Embryonic facial prominence (tissue), 1 donor: ENCODE data around the gene C13orf46.

ENCODE experiments used
- DNase-seq: peaks from one replicate; pipeline ENCODE4 v3.0.0-alpha.2; 2016; ENCODE audit errors: extremely low spot score

The C13orf46 gene

DNA sequence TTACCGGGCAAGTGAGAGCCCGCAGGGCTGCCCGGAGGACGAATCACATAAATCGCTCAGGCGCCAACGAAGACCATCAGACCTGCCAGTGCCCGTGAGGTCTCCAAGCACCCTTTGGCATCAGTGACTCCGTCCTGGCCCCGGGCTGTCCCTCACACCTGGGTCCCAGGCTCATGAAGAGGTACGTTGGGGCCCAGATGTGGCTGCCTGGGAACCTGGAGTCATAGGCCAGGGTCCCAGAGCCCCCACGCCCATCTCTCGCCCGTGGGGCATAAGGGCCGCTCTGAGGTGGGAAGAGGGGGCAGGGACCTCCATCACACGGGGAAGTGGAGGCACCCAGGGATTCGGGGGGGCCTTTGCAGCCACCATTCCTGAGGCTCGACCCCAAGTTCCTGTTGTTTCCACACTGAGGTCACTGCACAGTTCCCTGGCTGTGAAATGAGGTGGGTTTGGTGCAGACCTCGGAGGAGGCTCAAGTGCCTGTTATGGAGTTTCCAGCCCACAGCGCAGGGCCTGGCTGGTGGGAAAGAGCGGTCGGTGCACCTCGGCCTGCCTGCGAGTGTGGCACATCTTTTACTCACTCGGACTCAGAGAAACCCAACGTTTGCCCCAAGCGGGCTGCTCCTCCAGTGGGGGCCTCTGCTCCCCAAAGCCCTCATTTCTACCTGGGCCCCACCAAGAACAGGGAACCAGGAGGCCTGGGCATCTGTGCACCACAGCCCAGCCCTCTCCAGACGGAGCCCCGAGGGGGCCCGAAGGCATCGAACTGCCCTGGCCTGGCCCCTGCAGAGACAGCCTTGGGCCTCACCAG, 35.9 kb upstream of the C13orf46 start:
- DNase-seq, result no peak

DNA sequence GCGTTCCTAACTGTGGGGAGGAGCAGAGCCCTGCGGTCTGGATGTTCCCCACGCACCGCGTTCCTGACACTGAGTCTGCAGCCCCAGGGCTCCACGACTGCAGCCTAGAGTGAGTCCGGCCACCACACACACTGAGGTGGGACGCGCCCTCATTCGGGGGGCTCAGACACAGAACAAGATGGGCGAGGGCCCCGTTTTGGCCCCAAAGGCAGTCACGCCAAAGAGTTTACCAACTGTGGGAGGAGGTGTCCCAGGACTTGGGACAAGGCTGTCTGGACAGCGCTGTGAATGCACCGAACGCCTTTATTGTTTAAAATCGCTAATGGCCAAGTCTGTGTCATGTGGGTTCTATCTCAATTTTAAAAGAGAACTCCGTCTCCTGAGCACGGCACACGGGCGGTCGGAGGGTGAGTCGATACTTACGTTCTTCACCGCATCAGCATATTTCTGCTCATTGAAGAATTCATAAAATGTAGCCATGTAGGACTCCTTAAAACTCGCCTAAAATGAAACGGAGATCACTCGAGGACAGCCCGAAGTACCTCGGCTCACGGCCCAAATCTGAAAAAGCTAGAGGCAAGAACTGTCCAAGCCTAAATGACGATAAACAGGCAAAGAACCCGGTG, 35.2 kb upstream of the C13orf46 start:
- DNase-seq, result no peak

DNA sequence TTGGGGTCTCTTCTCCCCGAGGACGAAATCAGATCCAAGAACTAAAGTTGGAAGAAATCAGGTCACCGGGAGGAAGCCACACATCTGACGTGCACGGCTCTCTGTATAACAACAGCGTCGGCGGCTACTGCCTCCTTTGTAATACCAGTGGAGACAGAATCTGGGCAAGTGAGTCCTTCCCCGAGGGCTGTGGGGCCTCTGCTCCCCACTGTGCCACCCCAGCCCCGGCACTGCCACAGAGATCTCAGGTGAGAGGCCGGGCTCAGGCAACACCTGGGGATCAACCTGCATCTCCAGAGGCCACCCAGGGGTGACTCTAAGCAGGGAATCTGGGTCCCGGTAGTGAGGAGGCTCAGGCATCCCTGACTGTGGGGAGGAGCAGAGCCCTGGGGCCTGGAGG, 33.7 kb upstream of the C13orf46 start:
- DNase-seq, result no peak

DNA sequence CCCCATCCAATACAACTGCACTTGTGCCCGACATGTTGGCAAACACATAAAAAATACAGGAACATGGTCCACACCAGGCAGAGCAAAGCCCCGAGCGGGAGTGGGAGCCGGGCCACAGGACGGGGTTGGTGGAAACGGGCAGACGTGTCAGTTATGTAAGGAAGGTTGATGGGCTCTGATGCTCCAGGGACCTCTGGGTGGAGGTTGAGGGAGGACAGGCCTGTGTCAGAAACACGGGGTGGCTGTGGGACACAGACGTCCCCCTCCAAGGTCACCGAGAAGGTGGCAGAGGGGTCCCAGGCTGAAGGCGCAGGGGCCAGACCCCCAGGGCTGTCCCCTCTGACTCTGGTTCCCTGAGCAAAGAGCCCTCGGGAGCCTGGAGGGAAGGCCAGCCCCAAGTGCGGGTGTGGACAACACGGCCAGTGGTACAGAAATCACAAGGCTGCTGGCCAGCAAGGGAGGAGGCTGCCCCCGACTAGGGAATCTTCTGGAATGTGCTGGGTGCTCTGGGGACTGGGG, 31.4 kb upstream of the C13orf46 start:
- DNase-seq, result no peak

DNA sequence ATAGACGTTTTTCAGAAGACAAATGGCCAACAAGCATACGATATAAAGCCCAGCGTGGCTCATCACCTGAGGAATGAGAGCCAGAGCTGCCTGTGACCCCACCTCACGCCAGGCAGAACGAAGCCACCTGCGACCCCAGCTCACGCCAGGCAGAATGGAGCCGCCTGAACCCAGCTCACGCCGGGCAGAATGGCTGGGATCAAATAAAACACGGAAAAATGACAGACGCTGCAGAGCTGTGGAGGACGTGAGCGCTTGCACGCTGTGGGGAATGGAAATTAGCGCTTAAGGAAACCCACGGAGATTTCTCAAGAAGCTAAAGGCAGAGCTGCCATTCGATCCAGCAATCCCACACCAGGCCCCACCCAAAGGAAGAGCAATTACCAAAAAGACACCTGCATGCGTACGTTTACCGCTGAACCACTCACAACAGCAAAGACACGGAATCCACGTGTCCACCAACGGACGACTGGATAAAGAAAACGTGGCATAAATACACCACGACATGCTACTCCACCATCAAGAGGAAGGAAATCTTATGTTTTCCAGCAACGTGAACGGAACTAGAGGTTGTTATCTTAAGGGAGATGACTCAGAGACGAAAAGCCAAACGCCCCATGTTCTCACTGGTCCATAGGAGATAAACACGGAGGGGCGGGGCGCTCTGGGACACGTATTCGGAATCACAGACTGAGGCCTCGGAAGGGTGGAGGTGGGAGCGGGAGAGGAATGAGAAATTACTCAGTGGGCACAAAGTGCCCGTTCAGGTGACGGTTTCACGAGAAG, 30.7 kb upstream of the C13orf46 start:
- DNase-seq, result no peak

DNA sequence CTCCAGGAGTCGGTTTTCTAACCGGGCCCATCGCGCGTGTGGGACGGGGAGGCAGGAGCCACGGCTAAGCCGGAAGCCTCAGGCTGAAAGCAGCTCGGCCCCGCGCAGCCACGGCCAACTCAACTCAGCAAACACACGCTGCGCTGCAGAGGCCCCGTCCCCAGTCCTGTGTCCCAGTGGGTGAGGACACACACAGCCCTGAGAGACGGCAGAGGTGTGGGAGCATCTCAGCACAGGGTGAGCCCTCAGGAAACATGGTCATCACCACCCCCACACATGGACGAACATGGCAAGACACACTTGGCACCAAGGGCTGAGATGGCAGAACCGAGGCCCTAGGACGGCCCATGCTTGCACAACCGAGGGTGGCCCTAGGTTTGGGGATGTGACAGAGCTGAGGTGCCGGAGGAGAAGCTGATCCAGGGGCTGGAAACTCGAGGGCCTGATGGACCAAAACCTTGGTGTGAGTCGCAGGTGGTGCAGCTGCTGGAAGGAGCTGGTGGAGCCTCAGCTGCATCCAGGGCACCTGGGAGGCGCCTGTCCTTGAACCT, 29.0 kb upstream of the C13orf46 start:
- no peak for DNase-seq

DNA sequence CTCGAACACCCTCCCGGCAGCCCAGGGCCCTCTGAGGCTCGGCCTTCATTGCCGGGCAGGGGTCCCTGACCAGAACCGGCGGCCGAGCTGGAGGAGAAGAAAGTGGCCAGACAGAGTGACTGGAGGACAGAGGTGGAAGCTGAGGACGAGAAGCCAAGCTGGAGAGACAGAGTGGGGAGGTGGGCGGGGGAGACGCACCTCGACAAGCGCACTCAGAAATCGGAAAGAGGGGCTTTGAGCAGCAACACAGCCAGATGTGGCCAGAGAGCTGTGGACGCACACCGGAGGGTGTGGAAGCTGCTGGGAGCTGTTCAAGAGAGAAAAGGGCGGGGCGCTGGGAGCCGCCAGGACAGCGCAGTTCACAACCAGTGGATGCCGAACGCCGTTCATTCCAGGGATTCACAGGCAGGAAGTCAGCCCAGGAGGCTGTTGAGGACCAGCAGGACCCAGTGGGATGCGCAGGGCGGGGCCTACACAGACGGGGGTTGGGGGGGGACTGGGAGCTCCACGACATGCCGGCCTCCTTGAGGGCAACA, 28.2 kb upstream of the C13orf46 start:
- no peak for DNase-seq

DNA sequence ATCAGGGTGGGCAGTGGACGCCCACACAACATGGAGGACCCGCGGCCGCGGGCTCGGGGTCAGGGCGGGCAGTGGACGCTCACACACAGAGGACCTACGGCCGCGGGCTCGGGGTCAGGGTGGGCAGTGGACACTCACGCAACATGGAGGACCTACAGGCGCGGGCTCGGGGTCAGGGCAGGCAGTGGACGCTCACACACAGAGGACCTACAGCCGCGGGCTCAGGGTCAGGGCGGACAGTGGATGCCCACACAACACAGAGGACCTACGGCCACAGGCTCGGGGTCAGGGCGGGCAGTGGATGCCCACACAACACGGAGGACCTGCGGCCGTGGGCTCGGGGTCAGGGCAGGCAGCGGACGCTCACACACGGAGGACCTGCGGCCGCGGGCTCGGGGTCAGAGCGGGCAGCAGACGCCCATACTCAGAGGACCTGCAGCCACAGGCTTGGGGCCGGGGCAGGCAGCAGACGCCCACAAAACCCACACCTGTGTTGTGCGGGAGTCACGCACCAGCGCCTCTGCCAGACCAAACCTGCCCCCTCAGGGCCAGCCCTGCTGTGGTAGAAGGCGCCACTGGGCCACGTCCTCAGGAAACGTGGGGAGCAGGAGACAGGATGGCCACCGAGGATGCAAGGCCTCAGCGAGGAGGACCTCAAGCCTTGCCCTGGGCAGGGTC, 27.6 kb upstream of the C13orf46 start:
- DNase-seq, result no peak

DNA sequence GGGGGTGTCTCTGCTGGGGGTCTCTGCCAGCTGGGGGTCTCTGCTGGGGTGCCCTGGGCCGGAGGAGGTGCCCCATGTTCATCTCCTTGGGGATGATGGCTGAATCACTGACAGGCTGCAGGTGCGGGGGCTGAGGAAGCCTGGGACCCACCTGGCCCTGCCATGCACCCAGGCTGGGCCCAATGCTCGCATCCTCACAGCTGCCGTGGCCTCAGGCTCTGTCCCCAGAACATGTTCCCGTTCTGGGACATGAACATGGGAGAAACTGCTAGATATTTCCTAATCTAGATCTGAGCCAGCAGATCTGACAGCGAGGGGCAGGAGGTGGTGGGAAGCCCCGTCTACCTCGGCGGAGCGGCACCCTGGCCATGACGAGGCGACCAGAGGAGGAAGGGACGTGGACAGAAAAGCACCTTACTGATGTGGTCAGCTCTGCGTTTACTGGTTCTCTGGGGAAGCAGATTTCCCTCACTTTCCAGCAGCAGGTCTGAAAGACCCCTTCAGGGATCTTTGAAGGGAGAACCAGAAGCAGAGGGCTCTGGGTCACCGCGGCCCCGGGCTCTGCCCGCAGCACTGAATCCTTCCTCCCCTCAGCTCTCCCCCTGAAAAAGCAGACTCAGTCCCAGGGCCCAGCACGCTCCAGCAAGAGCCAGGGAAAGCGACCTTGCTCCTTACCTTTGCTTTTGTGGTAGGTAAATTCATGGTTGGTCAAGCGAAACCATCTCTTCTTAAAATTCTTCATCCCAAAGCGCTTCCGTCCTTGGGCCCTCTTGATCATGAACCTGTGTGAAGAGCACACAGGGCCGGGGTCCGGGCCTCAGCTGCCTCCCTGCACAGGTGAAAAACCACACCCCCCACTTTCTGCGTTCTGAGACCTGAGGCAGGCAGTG, 26.5 kb upstream of the C13orf46 start:
- DNase-seq, result no peak

DNA sequence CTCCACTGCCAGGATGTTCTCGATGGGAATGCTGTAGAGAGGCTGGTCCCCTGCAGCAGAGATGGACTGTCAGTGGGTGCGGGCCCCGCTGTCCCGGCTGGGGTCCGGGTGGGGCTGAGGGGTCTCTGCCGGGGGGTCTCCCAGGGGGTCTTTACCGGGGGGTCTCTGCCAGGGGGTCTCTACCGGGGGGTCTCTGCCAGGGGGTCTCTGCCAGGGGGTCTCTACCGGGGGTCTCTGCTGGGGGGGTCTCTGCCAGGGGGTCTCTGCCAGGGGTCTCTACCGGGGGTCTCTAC, 25.7 kb upstream of the C13orf46 start:
- no peak for DNase-seq

DNA sequence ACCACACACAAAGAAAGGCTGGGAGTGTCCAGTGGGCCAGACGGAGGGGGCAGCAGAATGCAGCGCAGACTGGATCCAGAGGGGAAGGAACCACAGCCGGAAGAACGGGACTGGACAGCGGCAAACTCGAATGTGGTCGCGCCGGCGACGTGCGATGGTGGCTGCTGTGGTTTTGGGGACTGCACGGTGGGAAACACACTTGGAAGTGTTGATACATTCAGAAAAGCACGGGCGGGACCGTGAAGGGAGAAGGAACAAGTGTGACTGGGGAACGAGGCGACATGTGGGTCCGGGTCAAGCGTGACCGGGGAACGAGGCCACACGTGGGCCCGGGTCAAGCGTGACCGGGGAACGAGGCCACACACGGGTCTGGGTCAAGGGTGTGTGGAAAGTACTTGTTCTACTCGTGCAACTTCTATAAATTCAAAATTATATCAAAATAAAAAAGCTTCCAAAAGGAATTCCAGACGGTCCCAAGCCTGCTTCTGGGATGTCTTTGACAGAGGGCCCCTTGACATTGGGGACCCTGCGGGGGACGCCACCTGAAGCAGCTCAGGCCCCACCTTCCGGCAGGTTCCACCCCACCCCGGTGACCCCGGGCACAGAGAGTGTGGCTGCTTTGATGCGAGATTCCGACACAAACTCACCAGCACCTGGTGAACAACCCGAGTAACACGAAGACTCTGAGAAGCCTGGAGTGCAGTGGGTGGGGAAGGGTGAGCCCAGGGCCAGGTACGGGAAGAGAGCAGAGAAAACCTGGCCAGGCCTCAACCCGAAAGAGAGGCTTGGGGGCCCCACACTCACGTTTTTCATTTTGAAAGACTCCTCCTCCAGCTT, 25.1 kb upstream of the C13orf46 start:
- no peak for DNase-seq

DNA sequence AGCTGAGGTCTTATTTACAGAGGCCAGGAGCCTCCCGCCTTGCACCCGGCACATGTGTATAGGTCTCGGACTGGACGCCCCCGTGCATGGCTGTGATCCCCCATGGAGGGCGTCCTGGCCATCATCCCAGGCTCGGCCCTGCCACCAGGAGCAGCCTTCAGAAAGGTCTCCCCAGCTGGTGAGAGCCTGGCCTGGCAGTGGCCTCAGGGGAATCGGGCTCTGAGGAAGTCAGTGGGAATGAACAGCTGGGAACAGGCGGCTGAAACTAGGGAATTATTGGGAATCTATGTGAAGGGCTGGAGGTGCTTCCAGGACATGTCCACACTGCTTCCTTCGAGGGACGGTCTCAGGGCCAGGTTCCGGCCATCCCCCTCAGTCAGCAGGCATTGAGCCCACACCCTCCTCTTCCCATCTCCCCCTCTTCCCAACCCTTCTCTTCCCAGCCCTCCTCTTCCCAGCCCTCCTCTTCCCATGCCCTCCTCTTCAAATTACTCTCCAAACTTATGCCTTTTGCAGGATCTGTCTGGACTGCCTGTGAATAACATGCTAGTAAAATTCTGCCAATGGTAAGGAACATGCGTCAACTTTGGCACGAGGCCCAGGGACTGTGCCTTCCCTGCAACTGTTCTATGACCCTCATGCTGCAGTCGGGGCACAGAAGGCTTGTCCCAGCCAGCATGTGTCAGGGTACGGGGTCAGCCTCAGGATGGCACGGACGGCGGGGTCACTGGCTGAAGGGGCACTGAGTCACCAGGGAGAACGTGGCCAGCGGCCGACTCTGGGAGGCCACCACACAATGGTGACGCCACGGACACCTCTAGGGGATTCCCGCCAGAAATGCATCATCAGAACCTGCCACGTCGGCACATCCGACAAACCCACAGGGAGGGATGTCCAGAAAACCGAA, 24.2 kb upstream of the C13orf46 start:
- DNase-seq, result no peak

DNA sequence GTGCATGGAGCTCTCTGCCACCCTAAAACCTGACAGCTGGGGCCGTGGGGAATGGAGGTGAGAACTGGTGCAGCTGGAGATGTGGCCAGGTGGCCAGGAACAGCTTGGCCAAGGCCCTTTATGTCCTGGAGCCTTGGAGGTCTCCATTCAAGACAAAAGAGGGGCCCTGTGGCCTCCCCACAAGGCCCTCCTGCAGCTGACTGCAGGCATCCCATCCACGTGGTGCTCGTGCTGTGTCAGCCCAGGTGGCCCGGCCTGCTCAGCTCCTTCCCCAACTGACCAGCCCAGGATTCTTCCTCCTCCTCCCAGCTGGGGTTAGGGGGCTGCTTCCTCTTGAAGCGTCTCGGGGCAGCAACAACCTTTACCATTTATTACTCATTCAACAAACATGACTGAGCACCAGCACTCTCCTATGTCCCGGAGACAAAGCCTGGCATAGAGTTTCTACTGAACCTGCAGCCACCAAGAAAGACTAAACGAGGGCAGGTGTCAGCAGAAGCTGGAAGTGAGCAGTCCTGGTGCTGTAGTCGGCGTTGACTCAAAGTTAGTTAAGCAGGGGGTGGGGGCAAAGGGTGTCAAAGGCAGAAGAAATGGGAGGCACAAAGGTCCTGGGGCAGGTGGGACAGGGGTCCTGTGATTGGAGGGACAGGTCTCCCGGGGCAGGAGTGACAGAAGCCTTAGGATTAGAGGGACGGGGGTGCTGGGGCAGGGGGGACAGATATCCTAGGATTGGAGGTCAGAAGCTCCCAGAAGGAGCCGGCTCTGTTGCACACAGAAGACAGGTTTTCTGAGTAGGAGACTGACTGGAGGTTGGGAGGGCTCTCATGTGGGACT, 23.3 kb upstream of the C13orf46 start:
- DNase-seq, result no peak

DNA sequence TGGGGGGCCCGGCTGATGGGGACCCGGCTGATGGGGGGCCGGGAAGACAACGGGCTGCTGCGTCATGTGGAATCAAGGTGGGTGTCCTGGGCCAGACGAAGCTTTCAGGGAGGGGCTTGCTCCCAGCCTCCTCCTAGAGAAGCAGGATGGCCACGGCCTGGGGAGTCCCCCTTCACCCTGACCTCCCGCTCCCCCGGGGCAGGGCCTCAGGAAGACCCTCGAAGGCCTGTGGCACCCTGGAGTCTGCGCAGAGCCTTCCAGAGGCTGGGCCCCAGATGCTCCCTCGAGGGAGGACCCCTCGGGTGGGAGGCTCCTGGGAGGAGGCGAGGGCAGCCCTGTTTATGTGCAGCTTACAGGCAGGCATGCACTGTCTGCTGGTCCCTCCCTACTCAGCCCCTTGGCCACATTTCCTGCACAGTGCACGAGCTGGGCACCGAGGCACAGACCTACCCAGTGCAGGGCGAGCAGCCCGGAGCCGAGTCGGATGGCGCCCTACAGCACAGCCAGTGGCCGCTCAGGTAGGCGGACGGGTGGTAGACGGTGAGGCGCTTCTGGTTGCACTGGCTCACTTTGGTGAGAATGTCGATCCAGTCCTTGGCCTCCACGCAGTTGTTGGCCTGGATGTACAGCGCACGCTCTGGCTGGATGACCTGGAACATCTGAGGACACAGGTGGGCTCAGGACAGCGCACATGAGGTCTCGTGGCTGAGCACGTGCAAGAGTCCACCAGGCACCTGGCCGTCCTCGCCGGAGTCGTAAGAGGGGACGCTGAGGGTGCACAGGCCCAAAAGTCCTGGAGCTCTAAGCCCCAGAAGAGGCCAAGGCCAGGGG, 22.4 kb upstream of the C13orf46 start:
- DNase-seq, result no peak

DNA sequence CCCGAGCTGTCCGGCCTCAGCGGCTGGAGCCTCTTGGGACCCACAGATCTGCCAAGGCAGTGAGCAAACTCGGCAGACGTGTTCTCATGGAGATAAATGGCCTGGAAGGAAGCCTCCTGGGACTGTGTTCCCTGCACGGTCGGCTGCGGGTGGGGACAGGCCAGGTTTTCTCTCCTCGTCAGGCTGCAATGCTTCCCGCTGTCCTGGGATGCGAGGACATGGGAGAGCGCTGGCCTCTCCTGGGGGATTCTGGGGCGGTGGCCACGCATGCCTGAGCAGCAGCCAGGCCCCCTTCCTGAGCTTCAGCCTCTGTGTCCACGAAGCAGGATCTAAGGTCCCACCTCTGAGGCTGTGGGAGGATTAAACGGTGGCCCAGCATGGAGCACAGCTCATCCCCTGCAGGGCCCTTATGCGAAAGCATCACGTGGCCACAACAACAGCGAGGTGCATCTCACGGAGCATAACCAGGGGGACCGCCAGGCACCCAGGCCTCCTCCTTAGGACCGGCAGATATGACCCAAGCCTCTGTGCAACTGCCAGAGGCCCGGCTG, 21.2 kb upstream of the C13orf46 start:
- DNase-seq, result no peak

DNA sequence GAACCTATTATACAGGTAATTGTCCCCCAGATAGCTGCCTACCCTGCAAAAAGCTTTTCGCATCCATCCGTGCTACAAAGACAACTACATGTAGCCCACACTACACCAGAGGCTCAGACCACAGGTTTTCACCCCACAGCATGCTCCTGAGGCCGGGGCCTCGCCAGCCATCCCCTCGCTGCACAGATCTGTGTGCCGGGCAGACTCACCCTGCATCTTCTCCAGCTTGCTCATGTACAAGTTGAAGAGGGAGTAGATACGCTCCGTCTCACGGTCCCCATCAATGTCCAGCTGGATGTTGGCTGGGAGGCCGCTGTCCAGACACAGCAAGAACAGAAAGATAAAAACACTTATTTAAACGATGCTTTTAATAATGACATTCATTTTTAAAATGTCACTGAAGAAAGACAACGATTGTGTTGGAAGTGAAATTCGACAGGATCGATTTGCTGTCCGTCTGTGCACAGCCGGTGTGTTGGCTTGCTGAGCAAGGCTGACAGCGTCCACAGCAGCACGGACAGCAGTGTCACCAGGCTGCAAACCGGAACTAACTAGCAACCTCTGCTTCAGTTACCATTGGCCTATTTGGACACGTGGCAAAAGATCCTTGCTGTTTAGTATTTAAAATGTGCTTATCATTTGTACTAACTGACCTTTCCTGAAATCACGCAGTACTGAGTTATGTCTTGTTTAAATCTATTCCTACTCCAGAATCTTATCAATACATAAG, 18.6 kb upstream of the C13orf46 start:
- DNase-seq, result no peak
